NCI-H2227 (cell line): ENCODE data around the gene GRK2.
A peak's percentile ranks its signal among the peaks of the same experiment; 100 is the strongest.

Experiments
- DNase-seq: peaks from one replicate; lab custom pipeline; 2025; ENCODE audit not compliant: unreplicated experiment; lab: John Stamatoyannopoulos, UW

Gene GRK2

GRCh38 chr11:67293090-67293489, 26.8 kb downstream of the GRK2 start:
- no peak for DNase-seq

GRCh38 chr11:67295846-67296245, 29.6 kb downstream of the GRK2 start:
- peak; percentile 18 for DNase-seq

GRCh38 chr11:67298786-67299185, 32.5 kb downstream of the GRK2 start:
- no peak for DNase-seq

- no peak for DNase-seq
Measured at GRCh38 chr11:67299471-67300191, 33.4 kb downstream of the GRK2 start.

- no peak for DNase-seq
Measured at GRCh38 chr11:67300256-67300755, 34.0 kb downstream of the GRK2 start.

- DNase-seq, result no peak
Measured at GRCh38 chr11:67300756-67301312, 34.6 kb downstream of the GRK2 start.

- DNase-seq, result no peak
Measured at GRCh38 chr11:67301313-67301921, 35.1 kb downstream of the GRK2 start.

- DNase-seq, result peak; percentile 82
Measured at GRCh38 chr11:67301951-67302516, 35.8 kb downstream of the GRK2 start.

GRCh38 chr11:67302571-67303131, 36.4 kb downstream of the GRK2 start:
- peak; percentile 45 for DNase-seq

GRCh38 chr11:67303132-67303834, 37.0 kb downstream of the GRK2 start, which contains the start of gene SSH3:
TSS of gene SSH3 (plus strand) at chr11:67303530. CDS start at chr11:67303626, 96 bp downstream.
- peak; percentile 76 for DNase-seq

GRCh38 chr11:67303835-67304411, 37.6 kb downstream of the GRK2 start:
- DNase-seq, result peak; percentile 45

GRCh38 chr11:67304511-67305113, 38.3 kb downstream of the GRK2 start:
- no peak for DNase-seq

GRCh38 chr11:67306769-67307544, 40.7 kb downstream of the GRK2 start:
- no peak for DNase-seq

- DNase-seq, result no peak
Measured at GRCh38 chr11:67307545-67308001, 41.3 kb downstream of the GRK2 start.

- DNase-seq, result no peak
Measured at GRCh38 chr11:67308031-67308866, 42.0 kb downstream of the GRK2 start.

GRCh38 chr11:67309166-67309565, 42.9 kb downstream of the GRK2 start:
- no peak for DNase-seq

GRCh38 chr11:67309661-67310061, 43.4 kb downstream of the GRK2 start:
- no peak for DNase-seq
